ENCODE data around the gene PARVG.
"Not testable (repeated sequence)": the region's sequence is repeated elsewhere in the genome, so short reads cannot be mapped to it uniquely, and the experiment has no call there.

PARVG gene

DNA sequence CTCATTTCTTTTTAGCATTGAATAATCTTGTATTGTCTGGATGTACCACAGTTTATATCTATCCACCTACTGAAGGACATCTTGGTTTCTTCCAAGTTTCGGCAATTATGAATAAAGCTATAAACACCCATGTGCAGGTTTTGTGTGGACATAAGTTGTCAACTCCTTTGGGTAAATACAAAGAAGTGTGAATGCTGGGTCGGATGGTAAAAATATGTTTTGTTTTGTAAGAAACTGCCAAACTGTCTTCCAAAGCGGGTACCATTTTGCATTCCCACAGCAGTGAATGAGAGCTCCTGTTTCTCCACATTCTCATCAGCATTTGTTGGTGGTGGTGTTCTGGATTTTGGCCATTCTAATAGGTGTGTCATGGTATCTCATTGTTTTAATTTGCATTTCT, 60.4 kb downstream of the PARVG start:
- H2AFZ ChIP-seq (ENCODE audit: low read depth, low read length); H2BK120ac ChIP-seq (ENCODE audit: low read depth, low read length); H3K9me3 ChIP-seq (ENCODE audit: control insufficient read depth, low read length); H4K8ac ChIP-seq (ENCODE audit: low read length); H2BK15ac ChIP-seq (ENCODE audit: low read depth, poor library complexity, severe bottlenecking); H3K14ac ChIP-seq (ENCODE audit: low read length in 2 of 2); DNase-seq; H4K91ac ChIP-seq (ENCODE audit: low read length); H3K79me1 ChIP-seq (replicated peaks; ENCODE audit: low read length, poor library complexity, severe bottlenecking); H3K4me1 ChIP-seq (ENCODE audit: control insufficient read depth, insufficient read depth, low read depth, low read length); H2BK5ac ChIP-seq (ENCODE audit: low read depth, low read length, poor library complexity, severe bottlenecking); H3K36me3 ChIP-seq (ENCODE audit: control insufficient read depth in 1 of 2, insufficient read depth in 2 of 2, low read depth in 1 of 2, low read length in 2 of 2); H3K4me3 ChIP-seq (ENCODE audit: insufficient read depth in 1 of 2, low read depth in 1 of 2, low read length in 2 of 2); H2BK12ac ChIP-seq (ENCODE audit: low read length in 2 of 2); H3K4me2 ChIP-seq (ENCODE audit: low read length, poor library complexity, severe bottlenecking); H2AK5ac ChIP-seq (ENCODE audit: low read length, severe bottlenecking); H3K18ac ChIP-seq (ENCODE audit: low read depth in 1 of 2, low read length in 2 of 2); H3K4ac ChIP-seq (ENCODE audit: low read depth in 1 of 2, low read length in 2 of 2); H3K9ac ChIP-seq (ENCODE audit: low read length); H3K27ac ChIP-seq (ENCODE audit: low read length, poor library complexity, severe bottlenecking); H3K23ac ChIP-seq (ENCODE audit: low read length in 2 of 2): not testable (repeated sequence)
- H3K27me3 ChIP-seq (ENCODE audit: control insufficient read depth in 1 of 2, insufficient read depth in 1 of 2, low read length in 2 of 2) = peaks cover 0 to 19% of the 10 kb centered on the region in 2 experiments
- 86% methylated on average over 3 of the region's 3 CpGs for WGBS

GRCh38 chr22:44242946-44243724, 62.4 kb downstream of the PARVG start:
- no peaks in the 10 kb centered on the region for H3K36me3 ChIP-seq (ENCODE audit: control insufficient read depth in 1 of 2, insufficient read depth in 2 of 2, low read depth in 1 of 2, low read length in 2 of 2)
- H3K18ac ChIP-seq (ENCODE audit: low read depth in 1 of 2, low read length in 2 of 2) = no peak overlapping the region
- H3K14ac ChIP-seq (ENCODE audit: low read length in 2 of 2) = no peak overlapping the region
- no peak for DNase-seq
- no peak overlapping the region for H4K91ac ChIP-seq (ENCODE audit: low read length)
- no peak overlapping the region for H3K27ac ChIP-seq (ENCODE audit: low read length, poor library complexity, severe bottlenecking)
- H2AK5ac ChIP-seq (ENCODE audit: low read length, severe bottlenecking) = no peak overlapping the region
- H2AFZ ChIP-seq (ENCODE audit: low read depth, low read length) = no peak overlapping the region
- H2BK120ac ChIP-seq (ENCODE audit: low read depth, low read length) = no peak overlapping the region
- H3K4me1 ChIP-seq (ENCODE audit: control insufficient read depth, insufficient read depth, low read depth, low read length) = no peaks in the 10 kb centered on the region
- peaks cover 0 to 19% of the 10 kb centered on the region in 2 experiments for H3K27me3 ChIP-seq (ENCODE audit: control insufficient read depth in 1 of 2, insufficient read depth in 1 of 2, low read length in 2 of 2)
- H3K9me3 ChIP-seq (ENCODE audit: control insufficient read depth, low read length) = no peaks in the 10 kb centered on the region
- 85% methylated on average over 15 of the region's 17 CpGs for WGBS
- no peak overlapping the region for H3K9ac ChIP-seq (ENCODE audit: low read length)
- H3K4ac ChIP-seq (ENCODE audit: low read depth in 1 of 2, low read length in 2 of 2) = no peak overlapping the region
- H2BK12ac ChIP-seq (ENCODE audit: low read length in 2 of 2) = no peak overlapping the region
- H2BK5ac ChIP-seq (ENCODE audit: low read depth, low read length, poor library complexity, severe bottlenecking) = no peak overlapping the region
- no peak overlapping the region for H3K4me2 ChIP-seq (ENCODE audit: low read length, poor library complexity, severe bottlenecking)
- no peak overlapping the region for H3K23ac ChIP-seq (ENCODE audit: low read length in 2 of 2)
- H2BK15ac ChIP-seq (ENCODE audit: low read depth, poor library complexity, severe bottlenecking) = no peak overlapping the region
- H4K8ac ChIP-seq (ENCODE audit: low read length) = no peak overlapping the region
- no peak overlapping the region for H3K4me3 ChIP-seq (ENCODE audit: insufficient read depth in 1 of 2, low read depth in 1 of 2, low read length in 2 of 2)
- no peaks in the 10 kb centered on the region for H3K79me1 ChIP-seq (replicated peaks; ENCODE audit: low read length, poor library complexity, severe bottlenecking)

DNA sequence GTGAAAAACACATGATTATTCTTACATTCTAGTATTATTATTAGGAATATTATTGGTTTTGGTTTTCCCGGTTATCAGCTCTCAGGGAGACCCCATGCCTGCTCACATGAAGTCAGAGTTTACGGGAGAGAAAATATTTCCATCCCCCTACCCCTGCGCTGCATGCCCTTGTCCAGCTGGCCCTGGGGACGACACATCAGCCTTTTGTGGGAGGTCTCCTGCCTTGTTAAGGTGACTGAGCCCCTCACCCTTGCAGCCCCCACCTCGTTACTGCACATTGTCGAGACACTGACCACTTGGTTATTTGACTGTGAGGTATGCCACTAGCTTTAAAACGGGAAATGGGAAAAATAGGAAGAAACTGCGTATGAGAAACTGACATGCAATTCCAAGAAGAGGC, 63.0 kb downstream of the PARVG start:
- no peak overlapping the region for H4K8ac ChIP-seq (ENCODE audit: low read length)
- peaks cover 0 to 19% of the 10 kb centered on the region in 2 experiments for H3K27me3 ChIP-seq (ENCODE audit: control insufficient read depth in 1 of 2, insufficient read depth in 1 of 2, low read length in 2 of 2)
- H3K27ac ChIP-seq (ENCODE audit: low read length, poor library complexity, severe bottlenecking) = no peak overlapping the region
- no peak overlapping the region for H2AFZ ChIP-seq (ENCODE audit: low read depth, low read length)
- no peak overlapping the region for H4K91ac ChIP-seq (ENCODE audit: low read length)
- no peak overlapping the region for H3K9ac ChIP-seq (ENCODE audit: low read length)
- no peak overlapping the region for H3K4me2 ChIP-seq (ENCODE audit: low read length, poor library complexity, severe bottlenecking)
- no peak for DNase-seq
- no peak overlapping the region for H3K18ac ChIP-seq (ENCODE audit: low read depth in 1 of 2, low read length in 2 of 2)
- H3K9me3 ChIP-seq (ENCODE audit: control insufficient read depth, low read length) = peaks cover 3% of the 10 kb centered on the region
- no peaks in the 10 kb centered on the region for H3K36me3 ChIP-seq (ENCODE audit: control insufficient read depth in 1 of 2, insufficient read depth in 2 of 2, low read depth in 1 of 2, low read length in 2 of 2)
- H3K4me1 ChIP-seq (ENCODE audit: control insufficient read depth, insufficient read depth, low read depth, low read length) = no peaks in the 10 kb centered on the region
- no peak overlapping the region for H3K23ac ChIP-seq (ENCODE audit: low read length in 2 of 2)
- H3K4ac ChIP-seq (ENCODE audit: low read depth in 1 of 2, low read length in 2 of 2) = no peak overlapping the region
- 81% methylated on average over 8 of the region's 8 CpGs for WGBS
- H2BK120ac ChIP-seq (ENCODE audit: low read depth, low read length) = no peak overlapping the region
- no peak overlapping the region for H2BK15ac ChIP-seq (ENCODE audit: low read depth, poor library complexity, severe bottlenecking)
- no peak overlapping the region for H2AK5ac ChIP-seq (ENCODE audit: low read length, severe bottlenecking)
- H3K4me3 ChIP-seq (ENCODE audit: insufficient read depth in 1 of 2, low read depth in 1 of 2, low read length in 2 of 2) = no peak overlapping the region
- no peak overlapping the region for H2BK5ac ChIP-seq (ENCODE audit: low read depth, low read length, poor library complexity, severe bottlenecking)
- no peak overlapping the region for H3K14ac ChIP-seq (ENCODE audit: low read length in 2 of 2)
- no peak overlapping the region for H2BK12ac ChIP-seq (ENCODE audit: low read length in 2 of 2)
- H3K79me1 ChIP-seq (replicated peaks; ENCODE audit: low read length, poor library complexity, severe bottlenecking) = no peaks in the 10 kb centered on the region

- H2AFZ ChIP-seq (ENCODE audit: low read depth, low read length) = no peak overlapping the region
- H3K79me1 ChIP-seq (replicated peaks; ENCODE audit: low read length, poor library complexity, severe bottlenecking) = no peaks in the 10 kb centered on the region
- peaks cover 6% of the 10 kb centered on the region for H3K9me3 ChIP-seq (ENCODE audit: control insufficient read depth, low read length)
- H3K36me3 ChIP-seq (ENCODE audit: control insufficient read depth in 1 of 2, insufficient read depth in 2 of 2, low read depth in 1 of 2, low read length in 2 of 2) = no peaks in the 10 kb centered on the region
- H3K4me2 ChIP-seq (ENCODE audit: low read length, poor library complexity, severe bottlenecking) = no peak overlapping the region
- no peak overlapping the region for H4K8ac ChIP-seq (ENCODE audit: low read length)
- H3K23ac ChIP-seq (ENCODE audit: low read length in 2 of 2) = no peak overlapping the region
- H2BK15ac ChIP-seq (ENCODE audit: low read depth, poor library complexity, severe bottlenecking) = no peak overlapping the region
- no peak overlapping the region for H3K14ac ChIP-seq (ENCODE audit: low read length in 2 of 2)
- H3K4me3 ChIP-seq (ENCODE audit: insufficient read depth in 1 of 2, low read depth in 1 of 2, low read length in 2 of 2) = no peak overlapping the region
- WGBS = 85% methylated on average over 8 of the region's 9 CpGs
- H3K27ac ChIP-seq (ENCODE audit: low read length, poor library complexity, severe bottlenecking) = no peak overlapping the region
- DNase-seq = no peak
- H3K4ac ChIP-seq (ENCODE audit: low read depth in 1 of 2, low read length in 2 of 2) = no peak overlapping the region
- peaks cover 0 to 19% of the 10 kb centered on the region in 2 experiments for H3K27me3 ChIP-seq (ENCODE audit: control insufficient read depth in 1 of 2, insufficient read depth in 1 of 2, low read length in 2 of 2)
- no peak overlapping the region for H4K91ac ChIP-seq (ENCODE audit: low read length)
- no peaks in the 10 kb centered on the region for H3K4me1 ChIP-seq (ENCODE audit: control insufficient read depth, insufficient read depth, low read depth, low read length)
- H2BK5ac ChIP-seq (ENCODE audit: low read depth, low read length, poor library complexity, severe bottlenecking) = no peak overlapping the region
- no peak overlapping the region for H3K9ac ChIP-seq (ENCODE audit: low read length)
- H3K18ac ChIP-seq (ENCODE audit: low read depth in 1 of 2, low read length in 2 of 2) = no peak overlapping the region
- H2AK5ac ChIP-seq (ENCODE audit: low read length, severe bottlenecking) = no peak overlapping the region
- H2BK120ac ChIP-seq (ENCODE audit: low read depth, low read length) = no peak overlapping the region
- H2BK12ac ChIP-seq (ENCODE audit: low read length in 2 of 2) = no peak overlapping the region
These were observed 63.6 kb downstream of the PARVG start for GRCh38 chr22:44244265-44244822.
